GM18858 (cell line): ENCODE measurements around the gene FBXL17.
A peak's percentile ranks its signal among the peaks of the same experiment; 100 is the strongest.

Experiments used
- ATAC-seq: cut with Tn5 transposase; IDR thresholded peaks from one replicate; pipeline ENCODE4 v1.9.1; 2021; ENCODE audit not compliant: unreplicated experiment

Gene FBXL17

DNA sequence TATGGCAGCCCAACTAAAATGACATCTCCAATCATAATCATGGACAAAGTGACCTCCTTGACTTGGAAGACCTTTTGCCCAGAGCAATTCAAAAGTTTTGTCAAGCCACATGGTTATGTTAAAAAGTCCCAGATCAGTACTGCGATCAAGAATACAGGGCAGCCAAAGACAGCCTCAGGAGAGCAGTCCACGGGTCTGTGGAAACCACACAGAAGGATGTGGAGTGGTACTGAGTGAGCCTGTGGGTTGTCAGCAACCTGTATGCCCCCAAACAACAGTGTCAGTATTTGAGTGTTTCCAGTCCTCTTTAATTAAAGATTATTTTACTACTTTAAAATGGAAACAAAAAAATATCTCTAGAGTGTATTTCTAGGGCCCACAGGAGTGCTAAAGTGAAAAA lies 365.8 kb downstream of the FBXL17 start:
- ATAC-seq: no peak

DNA sequence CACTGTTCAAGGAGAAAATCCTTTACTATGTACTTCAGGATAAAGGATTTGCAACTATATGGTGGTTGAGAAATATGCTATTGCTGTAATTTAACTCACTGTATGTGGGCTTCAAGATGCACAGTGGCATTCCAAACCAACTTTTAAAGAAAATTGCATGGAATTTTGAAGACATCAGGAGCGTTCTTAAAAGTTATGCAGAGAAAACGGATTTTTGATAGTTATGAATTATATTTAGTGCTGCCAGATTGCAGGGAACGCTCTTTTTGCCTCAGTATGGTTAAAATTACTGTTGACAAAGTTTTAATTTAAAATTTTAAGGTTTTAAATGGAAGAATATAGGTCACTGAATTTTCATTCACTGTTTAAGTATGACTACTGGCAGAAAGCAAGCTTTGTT lies 375.1 kb downstream of the FBXL17 start:
- no peak for ATAC-seq

DNA sequence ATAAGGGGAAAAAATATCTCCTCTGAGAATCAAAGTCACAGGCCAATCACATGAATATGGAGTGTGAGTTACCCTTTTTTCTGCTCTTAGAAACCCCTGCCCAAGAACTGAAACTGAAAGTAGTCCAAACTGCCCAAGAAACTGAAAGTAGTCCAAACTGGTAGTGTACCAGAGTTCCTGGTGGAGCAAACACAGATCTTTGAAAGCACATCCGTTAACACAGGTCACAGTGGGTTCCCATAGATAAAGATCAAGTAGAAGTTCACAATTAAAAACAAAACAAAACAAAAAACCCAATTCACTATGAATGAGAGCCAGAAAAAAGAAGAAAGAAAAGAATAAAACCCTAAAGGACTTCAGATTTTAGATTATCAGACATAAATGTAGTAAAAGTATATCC lies 378.7 kb downstream of the FBXL17 start:
- ATAC-seq: peak; percentile 95

DNA sequence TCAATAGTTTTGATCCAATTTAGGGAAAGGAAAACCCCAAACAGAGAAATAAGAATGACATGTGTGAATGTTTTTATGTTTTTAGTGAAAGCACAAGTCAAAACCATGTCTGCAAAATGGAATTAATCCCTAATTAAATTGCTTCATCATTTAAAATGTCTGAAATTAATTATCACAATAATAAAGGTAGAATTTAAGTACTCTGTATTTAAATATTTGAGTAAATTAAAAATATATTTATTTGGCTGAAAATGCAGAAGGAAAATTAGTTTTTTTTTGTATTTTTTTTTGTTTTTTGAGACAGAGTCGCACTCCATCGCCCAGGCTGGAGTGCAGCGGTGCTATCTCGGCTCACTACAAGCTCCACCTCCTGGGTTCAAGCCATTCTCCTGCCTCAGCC lies 380.7 kb downstream of the FBXL17 start:
- ATAC-seq: no peak

DNA sequence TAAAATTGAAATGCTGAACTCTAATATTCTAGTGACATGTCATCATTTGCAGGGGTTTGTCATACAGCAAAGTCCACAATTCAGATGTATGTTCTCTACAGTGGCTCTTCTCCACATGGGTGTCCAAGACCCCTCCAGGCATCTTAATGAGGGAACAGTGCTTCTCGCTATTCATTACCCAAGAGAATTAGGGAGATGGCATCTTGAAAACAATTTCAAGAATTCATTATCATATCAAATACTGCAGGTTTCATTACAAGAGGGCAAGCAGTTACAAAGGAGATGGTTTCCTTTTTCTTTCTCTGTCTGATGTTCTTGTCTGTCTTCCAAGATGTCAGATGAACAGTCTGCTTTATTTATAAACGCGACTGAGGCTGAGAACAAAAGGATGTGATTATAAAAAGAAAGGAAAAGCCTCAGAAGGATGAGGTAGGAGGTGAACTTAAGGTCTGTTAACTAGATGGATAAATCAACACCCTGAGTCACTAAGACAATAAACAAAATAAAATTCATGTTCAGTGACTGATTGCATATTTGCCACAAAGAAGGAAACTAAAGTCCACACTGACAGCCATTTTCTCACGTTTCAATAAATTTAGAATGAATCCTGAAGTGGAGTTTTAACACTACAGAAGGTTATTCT lies 384.4 kb downstream of the FBXL17 start:
- no peak for ATAC-seq

DNA sequence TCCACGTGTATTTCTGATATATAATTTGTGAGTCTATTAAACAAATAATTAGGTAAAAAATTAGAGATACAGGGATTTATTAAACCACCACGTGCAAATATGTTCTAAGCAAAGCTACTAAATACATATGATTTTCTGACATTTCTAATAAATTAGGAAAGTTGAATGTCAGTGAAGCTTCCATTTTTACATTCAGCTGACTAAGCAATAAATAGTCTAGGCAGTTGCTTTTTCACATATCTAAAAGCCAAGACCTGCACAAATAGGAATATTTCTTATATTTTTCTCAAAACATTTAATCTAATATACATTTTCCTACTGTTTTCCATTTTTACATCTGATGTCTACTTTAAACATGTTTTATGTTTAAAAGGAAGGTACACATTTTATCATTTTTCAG lies 388.6 kb downstream of the FBXL17 start:
- ATAC-seq: no peak

DNA sequence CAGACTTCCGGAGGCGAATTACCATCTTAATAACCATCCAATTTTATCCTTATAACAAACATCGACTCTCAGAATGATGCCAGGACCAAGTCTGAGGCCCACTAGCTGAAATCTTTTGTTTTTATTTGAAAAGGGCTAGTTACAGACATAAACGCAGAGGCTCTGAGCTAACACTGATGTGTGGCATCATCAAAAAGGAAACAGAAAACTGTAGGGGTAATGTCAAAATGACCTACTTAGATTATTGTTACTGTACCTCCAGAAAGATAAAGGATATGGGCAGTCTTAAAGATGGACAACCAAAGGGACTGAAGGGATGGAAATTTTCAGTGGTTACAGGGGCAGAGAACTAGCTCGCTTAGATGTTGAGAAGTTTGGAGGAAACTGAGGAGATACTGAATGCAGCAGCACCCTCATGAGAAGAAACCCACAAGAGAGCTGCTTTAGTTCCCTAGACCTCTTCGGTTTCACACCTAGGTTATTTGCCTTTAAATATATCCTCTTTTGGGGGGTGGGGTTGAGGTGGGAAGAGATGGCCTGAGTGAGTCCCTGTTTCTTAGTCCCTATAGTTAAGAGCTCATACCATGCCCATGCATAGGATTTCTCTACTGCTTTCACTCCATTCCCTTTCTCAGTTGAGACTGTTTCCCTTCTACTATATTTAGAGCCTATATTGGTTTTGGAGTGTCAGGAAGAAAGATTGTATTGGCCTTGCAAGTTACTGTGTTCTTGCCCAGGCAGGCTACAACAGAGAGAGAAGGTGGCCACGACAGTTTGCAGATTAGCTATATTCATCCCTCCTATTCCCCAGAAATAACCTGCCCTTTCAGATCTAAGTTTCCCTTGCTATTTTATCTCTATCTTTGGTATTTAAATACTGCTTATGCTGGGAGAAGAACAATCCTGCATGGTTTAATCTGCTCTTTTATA lies 390.8 kb downstream of the FBXL17 start:
- ATAC-seq: no peak

DNA sequence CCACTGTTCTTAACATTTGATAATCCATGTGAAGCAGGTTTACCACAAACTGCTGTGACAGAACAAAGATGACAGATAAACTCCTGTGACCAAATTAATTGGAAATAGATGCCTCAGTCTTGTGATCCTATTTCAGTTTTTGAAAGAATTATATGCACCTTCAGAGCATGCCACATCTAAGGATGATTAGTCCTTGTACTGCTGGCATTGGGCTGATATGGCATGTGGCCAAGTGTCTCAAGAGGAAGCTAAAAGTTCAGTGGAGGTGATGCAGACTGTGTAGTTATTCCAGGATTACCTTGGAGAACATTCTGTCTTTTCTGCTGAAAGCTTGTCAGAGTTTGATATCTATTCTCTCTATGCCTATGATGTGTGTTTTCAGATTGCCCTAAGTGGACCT lies 396.8 kb downstream of the FBXL17 start:
- no peak for ATAC-seq

DNA sequence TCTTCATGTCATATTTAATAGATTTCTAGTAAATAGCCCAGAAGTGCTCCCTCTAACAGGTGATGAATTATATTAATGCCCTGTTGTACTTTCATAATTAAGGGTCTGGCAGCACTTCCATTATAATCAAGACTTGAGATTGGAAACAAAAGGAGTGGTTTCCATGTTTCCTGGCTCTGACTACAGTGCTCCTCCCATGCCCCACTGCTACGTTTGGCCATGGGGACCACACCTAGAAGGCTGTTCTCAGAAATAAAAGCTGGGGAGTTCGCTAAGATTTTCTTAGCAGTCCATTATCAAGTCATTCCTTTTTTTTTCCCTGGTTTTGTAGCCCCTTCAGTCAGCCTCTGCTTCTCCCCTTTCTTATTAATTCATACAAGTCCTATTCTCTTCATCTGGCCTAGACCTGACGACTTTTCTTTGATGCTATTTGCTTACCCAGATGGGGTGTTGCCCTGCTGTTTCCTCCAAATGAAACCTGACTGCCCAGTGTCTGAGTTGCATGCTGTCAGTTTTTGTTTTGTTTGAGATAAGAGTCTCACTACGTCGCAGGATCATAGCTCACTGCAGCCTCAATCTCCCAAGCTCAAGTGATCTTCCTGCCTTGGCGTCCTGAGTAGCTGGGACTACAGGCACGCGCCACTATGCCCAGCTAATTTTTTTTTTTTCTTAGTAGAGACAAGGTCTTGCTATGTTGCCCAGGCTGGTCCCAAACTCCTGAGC lies 399.0 kb downstream of the FBXL17 start:
- ATAC-seq: no peak

DNA sequence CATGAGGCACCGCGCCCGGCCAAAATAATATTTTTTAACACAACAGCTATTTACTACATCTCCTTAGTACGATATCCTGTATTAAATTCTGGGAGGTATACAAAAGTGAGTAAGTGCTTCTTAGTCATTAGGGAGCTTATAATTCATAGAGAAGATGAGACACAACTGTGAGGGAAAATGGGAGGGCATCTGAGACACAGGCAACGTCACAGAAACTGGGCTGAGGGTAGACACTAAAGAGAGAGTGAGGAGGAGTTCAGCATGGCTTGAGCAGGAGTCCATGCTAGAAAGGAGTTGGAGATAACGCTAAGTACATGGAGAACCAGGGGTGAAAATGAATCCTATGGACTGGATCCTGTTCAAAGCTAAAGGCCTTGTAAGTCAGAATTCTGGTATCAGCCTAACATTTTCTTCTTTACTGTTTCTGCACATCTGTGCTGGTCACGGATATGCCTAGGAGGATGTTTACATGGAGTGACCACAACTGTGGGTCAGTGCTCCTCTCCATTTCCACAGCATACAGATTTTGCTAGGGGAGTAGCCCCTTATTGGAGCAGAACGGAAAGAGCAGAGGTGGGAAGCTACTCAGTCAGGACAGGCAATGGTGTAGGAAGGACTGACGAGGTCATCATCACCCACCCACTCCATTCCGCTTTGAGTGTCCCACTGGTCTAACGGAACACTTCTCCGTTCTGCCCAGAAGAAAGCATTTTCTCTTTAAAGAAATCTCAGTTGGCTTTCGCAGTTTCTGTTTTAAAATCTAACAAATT lies 400.8 kb downstream of the FBXL17 start:
- no peak for ATAC-seq

DNA sequence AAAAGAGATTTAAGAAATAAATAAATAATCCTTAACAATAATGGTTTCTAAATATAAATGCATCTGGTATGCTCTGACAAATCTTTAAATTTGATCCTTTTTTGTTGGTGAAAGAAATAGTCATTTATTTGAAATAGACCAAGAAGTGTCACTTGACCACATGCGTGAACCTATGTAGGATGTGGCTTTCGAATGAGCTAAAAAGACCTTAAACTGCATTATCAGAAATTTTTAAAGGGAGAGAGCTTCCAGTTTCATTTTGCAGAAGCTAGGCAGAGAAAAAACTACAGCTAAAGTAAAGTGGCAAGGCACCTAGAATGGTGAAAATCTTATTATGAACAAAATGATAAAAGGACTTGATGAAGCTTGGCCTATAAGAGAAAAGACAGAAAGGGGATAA lies 402.0 kb downstream of the FBXL17 start:
- no peak for ATAC-seq

DNA sequence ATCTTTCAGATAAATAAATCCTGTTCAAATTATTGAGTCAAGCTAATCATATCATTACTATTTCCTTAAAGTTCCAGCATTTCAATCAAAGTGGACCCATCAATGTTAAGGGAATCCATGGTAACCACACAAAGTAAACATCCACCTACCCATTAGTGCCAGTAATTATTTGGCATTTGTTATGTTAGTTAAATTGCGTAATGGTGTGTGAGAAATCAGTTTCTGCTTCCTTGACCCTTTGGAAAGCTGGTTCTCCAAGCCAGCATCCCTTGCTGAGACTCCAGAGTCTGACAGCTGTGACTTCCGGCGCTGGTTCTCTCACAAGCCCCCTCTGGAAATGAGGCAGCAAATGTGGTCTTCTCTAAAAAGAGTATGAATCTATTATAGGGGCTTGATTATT lies 402.6 kb downstream of the FBXL17 start:
- no peak for ATAC-seq

DNA sequence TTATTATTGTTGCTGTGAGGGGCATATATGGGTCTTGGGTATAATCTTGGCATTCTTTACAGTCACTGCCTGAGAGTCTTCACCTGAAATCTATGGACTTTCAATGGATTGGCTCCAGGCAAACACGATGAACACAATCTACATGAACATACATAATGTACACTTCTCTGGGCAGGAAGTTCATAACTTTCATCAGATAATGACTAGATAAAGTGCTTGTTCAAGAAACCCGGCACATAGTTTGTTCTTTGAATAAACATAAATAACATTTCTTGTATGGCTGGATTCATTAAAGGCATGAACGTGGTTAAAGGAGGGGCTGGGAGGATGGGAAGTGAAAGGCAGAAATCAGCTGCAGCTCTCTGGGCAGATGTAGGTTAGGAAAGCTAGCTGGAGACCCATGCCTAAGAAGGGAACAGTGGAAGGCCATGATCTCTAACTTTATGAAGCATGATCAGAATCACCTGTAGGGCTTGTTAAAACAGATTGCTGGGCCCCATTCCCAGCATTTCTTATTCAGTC lies 404.3 kb downstream of the FBXL17 start:
- no peak for ATAC-seq

DNA sequence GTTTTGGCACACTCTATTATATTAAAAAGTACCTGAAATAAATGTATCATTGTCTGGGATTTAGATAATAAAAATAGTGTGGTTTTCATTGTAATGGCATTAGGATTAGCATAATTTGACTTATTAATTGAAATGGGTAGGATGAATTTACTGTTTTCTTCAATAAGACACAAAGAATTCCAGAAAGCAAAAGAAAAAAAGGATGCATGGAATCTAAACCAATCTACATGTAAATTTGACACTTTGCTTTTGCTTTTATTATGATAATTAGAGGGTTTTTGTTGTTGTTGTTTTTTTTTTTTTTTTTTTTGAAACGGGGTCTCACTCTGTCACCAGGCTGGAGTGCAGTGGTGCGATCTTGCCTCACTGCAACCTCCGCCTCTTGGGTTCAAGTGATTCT lies 406.3 kb downstream of the FBXL17 start:
- ATAC-seq: no peak

DNA sequence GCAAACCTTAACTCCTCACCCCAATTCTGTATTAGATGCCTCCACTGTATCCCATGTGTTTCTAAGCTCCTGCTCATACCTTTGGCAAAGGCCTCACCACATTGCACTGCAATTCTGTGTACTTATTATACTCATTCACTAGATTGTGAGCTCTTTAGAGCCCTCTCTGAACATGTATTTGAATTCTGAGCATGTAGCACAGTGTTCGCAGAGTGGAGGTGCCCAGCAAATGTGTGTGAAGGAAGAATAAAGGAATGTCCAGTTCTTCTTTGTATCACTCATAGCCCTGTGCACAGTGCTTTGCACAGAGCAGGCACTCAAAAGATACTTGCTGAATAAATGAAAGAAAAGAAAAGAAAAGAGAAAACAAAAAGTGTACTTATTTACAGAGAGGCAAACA lies 410.1 kb downstream of the FBXL17 start:
- ATAC-seq: no peak

DNA sequence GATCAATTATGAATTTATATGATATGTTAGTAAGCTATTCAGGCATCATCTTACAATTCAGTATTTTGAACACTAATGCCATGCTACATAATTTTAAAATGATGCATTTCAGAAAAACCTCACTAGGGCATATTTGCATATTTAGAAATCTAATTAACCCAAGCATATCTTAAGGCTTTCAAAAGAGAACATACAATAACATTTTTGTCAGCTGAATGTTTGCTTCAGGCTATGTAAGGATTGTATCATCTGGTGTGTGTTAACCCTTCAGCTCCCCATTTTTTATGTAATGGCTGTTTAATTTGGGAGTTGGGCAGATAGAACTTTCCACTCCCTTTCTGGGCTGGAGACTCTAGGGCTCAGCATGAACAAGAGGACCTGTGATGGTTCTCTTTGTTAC lies 412.1 kb downstream of the FBXL17 start:
- no peak for ATAC-seq

DNA sequence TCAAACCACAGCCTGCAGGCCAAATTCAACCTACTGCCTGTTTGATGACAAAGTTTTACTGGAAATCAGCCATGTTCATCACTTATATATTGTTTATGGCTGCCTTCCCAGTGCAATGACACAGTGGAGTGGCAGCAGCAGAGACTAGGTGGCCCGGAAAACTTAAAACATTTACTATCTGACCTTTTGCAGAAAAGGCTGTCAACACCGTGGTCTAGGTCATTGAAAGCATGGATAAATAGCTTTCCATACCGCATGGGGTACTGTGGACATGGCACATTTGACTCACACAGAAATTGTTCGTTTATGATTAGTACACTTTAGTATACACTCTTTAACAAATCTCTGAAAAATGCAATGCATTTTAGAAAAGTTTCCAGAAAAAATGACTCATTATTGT lies 412.9 kb downstream of the FBXL17 start:
- no peak for ATAC-seq

DNA sequence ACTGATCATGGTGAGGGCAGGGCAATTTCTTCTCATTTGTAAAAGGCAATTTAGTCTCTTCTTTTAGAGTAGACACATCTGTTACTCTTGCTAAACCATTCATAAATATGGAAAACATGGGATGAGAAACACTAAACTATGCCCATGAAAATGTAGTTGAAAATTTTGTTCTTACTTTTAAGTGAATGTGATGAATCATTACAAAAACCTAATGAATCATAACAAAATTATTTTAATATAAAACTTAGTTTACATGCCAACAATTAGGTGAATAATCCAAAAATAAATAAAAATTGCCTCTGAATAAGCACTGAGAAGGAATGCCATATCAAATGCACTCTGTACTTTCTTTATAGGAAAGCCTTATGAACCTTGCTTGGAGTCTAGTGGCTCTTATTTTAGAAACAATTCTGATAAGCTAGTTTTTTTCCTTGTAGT lies 413.5 kb downstream of the FBXL17 start:
- ATAC-seq: no peak

DNA sequence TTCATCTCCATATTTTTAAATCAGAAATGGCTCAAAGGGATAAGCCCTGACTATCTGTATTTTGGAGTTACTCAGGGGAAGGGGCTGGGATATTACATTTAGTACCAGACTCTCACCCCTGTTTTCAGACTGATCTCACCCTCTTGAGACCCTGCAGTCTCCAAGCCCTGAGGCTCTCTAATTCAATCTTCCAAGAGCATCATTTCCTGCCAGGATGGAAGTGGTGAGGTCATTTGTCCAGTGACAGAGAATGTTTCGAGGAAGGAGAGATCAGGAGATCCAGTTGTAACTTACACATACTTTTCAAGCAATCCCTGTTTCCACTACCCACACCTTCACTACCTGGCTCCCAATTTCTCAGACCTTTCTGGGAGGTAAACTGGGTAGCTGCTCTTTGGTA lies 415.7 kb downstream of the FBXL17 start:
- ATAC-seq: no peak

DNA sequence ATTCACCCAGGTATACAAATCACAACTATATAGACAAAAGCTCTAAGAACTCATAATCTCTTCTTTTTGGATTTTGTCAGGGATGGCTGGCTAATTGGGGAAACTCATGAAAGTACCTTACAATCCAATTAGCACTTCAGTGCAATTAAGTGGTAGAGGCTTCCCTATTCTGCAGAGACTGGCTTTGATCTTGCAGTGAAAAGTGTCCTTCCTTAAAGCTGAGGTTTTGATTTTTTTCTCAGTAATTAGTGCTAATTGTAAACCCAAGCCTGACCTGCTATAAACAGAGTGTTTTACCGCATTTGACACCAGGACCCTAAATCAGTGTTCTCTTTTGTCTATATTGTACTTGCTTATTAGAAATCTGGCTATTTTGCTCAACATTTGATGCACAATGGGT lies 417.2 kb downstream of the FBXL17 start:
- ATAC-seq: no peak
